HG02884 (cell line): ENCODE results near the gene ARVCF.

Source experiments
- ATAC-seq: cut with Tn5 transposase; IDR thresholded peaks from one replicate; pipeline ENCODE4 v1.9.1; 2021; ENCODE audit warnings: mild to moderate bottlenecking, moderate library complexity; ENCODE audit not compliant: unreplicated experiment

The ARVCF gene

DNA sequence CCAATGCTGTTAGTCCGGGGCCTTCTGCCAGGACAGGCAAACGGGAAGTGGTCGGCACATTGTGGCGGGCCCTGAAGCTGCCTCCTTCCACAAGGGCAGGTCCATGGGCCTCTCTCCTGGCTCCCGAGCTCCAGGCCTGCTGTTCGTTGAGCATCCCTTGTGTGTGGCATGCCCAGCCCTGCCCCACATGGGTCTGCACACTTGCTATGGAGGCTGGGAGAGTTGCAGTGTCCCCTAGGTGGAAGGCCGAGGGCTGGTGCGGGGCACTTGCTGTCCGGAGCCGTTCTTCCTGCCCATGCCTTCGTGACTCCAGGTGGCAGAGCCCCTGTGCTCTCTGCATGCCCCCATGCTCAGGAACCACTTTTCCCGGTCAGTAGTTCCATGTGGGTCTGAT, 37.4 kb upstream of the ARVCF start:
- no peak for ATAC-seq

DNA sequence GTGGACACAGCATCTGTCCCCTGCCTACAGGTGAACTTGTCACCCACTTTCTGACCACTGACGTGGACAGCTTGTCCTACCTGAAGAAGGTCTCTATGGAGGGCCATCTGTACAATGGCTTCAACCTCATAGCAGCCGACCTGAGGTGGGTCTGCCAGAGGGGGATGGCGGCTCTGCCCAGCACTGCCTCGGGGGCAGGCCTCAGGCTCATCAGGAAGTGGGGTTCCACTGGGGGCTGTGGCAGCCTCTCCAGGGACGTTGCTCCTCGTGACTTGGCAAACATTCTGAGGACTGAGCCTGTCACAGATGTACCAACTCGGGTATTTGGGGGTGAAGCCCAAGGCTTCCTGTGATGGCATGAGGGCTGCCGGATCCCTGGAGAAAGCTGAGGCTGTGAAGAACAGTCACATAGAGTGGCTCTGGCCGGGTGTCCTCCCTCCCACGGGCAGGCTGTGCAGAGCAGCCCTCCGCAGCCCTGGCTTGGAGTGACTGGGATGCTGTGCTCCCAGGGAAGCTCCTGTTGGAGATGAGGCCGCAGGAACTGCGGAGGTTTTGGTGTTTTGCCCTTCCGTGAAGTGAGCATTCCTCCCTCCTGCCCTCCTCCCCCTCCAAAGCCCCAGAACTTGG, 36.9 kb upstream of the ARVCF start:
- no peak for ATAC-seq

DNA sequence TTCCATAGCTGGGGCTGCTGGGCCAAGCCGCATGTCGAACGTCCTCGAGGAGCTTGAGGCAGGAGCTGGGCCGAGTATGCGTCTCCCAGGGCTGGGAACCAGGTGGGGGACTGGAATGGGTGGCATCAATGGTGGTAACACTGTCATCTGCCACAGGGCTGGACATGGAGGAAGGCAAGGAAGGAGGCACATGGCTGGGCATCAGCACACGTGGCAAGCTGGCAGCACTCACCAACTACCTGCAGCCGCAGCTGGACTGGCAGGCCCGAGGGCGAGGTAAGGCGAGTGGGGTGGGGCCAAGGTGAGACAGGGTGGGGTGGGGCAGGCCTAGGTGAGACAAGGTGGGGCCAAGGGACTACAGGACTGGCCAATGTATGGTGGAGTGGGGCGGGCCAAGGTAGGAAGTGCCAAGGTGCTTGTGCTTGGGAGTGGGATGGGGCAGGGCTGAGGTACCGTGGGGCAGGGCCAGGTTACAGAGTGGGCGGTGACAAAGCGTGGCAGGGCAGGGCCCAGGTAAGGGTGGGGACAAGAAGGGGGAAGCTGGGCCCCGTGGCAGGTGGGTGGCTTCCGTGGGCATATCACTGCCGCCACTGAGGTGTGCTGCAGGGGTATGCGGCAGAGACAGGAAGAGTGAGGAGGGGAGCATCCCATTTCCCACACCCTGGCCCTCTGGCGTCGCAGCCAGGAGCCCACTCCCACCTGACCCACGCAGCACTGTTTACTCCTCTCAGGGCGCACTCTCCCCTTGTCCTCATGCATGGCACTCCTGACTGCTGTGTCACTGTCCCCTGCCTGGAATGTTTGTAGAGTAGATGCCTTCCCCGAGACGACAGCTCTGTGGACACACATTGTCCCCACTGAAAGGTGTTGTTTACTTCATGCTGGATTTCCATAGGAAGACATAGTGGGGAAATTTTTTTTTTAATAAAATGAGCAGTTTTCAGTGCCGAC, 36.0 kb upstream of the ARVCF start:
- no peak for ATAC-seq

DNA sequence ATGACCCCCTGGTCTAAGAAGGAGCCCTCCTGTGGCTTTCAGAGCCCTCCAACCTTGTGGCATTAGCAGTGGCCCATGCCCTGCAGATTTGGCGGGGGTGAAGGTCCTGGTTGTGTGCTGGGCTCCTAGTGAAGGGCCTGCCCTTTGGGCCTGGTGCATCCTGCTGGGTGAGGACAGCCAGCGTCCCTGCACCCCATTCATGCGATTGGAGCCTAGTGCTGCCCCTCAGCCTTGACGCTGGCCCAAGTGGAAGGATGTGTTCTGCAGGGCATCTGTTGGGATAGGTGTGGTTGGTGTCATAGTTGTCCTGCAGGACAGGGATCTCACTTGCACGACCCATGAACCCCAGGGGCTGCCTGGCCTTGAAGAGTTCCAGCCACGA, 35.3 kb upstream of the ARVCF start:
- no peak for ATAC-seq

DNA sequence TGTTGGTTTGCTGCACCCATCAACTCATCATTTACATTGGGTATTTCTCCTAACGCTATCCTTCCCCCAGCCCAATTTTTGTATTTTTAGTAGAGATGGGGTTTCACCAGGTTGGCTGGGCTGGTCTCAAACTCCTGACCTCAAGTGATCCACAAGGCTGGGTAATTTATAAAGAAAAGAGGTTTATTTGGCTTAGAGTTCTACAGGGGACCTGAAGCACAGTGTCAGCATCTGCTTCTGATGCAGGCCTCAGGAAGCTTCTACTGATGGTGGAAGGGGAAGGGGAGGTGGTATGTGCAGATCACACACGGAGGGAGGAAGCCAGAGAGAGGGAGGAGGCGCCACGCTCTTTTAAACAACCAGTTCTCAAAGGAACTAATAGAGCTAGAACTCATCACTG, 30.1 kb upstream of the ARVCF start:
- ATAC-seq, result no peak

DNA sequence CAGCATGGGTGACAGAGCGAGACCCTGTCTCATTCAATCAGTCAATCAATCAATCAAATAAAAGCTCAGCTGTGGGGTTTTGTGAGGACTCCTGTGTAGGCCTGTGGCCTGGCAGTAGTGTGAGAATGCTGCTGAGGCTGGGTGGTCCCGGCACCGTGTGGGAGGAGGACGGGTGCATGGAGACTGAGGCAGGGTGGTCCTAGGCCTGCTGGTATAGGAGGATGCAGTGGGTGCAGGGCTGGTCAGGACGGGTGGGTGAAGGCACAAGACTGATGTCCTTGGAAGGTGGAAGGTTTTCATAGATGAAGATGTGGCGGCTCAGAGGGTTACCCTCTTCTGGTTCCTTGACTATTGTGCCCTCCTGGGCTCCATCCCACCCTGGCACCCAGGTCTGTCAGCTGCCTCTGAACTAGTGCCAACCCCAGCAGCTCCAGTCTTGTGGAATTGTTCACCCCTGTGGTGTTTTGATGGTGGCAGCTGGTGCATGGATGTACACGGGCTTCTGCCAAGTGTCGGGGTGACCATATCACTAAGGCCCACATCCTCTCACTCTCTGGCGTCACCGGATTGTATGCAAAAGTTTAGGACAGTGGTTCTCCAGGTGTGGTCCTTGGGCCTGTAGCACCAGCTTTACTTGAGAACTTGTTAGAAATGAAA, 28.0 kb upstream of the ARVCF start:
- ATAC-seq, result no peak

DNA sequence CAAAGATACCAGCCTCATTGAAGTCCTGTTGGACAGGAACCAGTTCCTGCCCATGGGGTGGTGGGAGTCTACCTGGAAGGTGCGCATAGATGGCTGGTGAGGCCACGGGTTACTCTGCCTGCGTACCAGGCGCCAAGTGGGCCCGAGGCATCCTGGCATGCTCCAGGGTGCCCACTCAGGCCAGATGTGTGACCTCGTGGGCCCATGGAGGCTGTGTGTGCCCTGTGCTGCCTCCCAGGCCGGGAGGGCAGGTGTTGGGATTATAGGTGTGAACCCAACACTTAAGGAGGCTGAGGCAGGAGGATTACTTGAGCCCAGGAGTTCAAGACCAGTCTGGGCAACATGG, 27.3 kb upstream of the ARVCF start:
- no peak for ATAC-seq

DNA sequence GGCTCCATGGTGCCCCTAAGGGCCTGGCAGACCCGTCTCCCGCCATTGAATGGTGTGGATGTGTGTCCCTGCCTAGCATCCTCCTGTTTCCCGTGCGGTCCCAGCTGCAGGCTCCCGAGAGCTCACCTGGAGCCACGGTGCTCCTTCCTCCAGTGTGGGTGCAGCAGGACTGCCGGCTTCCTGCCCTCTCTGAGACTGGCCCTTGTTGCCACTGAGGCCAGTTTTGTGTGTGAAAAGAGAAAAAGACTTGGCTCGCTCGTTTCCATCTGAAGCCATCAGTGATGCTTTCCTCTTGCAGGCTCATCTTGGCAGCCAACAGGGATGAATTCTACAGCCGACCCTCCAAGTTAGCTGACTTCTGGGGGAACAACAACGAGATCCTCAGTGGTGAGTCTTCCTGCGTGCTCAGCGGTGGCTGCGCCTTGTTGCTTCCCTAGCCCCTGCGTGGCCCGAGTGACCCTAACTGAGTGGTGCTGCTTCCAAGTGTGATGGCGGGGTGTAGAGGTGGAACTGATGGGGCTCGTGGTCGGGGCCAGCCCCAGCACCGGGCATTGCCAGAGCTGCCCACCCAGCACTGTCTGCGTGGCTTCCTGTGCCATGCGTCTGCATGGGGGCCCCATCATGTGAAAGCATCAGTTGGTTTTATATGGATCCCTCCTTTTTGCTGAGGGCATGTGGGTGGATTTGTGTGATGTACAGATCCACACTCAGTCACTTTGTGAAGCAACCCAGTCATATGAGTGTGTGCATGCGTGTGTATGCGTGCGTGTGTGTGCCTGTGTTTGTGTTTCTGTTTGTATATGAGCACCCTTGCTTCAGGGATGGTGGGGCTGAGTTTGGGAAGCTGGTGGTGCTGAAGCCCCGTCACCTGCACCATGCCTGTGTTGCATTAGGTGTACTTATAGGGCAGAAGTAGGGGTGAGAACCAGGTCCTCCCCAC, 26.7 kb upstream of the ARVCF start:
- no peak for ATAC-seq

DNA sequence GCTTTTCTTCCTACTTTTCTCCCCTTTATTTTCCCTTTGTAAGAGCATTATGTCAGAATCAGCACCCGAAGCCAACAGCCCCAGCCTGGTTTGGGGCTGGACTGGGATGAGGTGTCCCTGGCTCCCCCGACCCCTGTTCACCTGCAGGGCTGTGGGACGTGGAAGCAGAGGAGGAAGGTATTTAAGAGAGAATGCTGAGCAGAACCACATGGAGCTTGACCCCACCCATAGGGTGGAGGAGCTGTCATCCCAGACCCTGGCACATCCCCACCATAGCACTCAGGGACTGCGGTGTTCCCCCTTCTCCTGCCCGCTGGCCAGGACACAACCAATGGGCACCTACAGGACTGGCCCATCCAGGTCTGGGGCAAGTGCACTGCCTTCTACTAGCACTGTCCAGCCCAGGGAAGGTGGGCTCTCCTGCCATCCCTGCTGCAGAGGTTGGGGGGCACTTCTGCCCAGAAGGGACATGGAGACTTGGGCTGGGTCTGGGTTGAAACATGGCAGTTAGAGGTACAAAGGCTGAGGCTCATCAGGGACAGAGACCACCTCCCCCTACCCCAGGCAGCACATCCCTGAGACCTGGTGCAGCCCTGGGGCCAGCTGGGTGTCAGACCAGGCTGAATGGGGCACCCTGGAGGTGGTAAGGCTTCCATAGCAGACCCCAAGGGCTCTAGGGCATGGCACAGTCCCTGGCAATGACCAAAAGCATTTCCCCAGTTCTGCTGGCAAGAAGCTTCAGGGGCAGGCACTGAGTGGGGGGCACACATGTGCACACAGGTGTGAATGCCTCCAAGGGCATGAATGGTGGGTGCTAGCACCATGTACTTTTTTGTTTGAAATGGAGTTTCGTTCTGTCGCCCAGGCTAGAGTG, 23.9 kb upstream of the ARVCF start:
- ATAC-seq, result no peak

DNA sequence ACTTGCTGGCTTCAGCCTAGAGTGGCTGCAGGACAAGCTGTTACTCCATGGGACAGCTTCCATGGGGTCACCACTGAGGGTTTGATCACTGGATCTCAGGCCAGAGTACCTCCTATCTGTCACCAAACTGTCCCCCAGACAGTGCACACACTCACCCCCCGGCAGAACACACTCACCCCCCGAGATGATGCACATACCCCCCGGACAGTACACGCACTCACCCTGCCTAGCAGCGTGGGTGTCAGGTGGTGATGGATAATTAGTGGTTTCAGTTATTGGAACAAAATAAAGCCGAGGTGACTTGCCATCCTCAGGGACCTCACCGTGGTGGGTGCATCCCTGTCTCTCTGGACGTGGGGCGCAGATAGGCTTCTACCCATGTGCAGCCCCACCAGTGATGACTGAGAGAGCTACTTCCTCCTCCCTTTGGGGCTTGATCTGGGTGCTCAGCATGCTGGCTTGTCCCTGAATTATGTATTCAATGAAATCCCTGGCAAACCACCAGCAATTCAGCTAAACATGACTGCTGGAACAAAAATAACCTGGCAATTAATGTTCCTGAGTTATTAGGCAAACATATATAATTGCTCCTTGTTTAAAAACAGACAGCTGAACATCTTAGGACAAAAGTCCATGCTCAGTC, 23.2 kb upstream of the ARVCF start:
- ATAC-seq, result no peak

DNA sequence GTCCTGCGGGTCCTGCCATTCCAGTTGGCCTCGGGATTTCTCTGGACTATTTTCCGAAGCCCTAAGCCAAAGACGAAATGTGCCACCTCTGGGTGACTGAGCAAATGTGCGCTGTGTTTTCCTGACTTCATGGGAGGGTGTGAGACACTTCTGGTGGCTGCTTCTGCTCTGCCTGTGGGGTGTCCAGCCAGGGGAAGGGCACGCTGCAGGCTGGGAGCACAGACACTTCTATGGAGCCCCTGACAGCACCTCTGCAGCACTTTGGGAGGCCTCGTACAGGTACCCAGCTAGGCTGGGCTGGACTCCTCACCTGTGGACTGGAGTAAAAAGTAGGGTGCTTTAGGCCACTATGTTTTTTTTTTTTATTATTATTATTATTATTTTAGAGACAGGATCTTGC, 22.0 kb upstream of the ARVCF start:
- ATAC-seq, result no peak

DNA sequence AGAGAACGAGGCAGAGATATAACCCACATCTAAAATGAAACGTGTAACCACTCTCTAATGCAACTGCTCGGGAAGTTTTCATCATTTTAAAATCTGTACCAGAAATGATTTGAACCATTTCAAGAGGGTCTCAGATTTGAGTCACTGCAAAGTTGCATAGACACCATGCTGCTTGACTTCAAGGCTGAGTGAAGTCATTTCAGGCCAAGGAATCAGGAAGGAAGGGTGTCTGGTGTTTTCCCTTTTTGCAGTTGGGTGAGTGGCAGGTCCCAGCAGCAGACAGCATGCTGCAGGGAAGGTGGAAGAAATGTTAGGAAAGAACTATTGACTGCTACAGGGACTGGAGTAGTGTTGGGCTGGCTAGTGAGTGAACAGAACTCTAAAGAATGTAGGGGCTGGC, 20.8 kb upstream of the ARVCF start:
- no peak for ATAC-seq

DNA sequence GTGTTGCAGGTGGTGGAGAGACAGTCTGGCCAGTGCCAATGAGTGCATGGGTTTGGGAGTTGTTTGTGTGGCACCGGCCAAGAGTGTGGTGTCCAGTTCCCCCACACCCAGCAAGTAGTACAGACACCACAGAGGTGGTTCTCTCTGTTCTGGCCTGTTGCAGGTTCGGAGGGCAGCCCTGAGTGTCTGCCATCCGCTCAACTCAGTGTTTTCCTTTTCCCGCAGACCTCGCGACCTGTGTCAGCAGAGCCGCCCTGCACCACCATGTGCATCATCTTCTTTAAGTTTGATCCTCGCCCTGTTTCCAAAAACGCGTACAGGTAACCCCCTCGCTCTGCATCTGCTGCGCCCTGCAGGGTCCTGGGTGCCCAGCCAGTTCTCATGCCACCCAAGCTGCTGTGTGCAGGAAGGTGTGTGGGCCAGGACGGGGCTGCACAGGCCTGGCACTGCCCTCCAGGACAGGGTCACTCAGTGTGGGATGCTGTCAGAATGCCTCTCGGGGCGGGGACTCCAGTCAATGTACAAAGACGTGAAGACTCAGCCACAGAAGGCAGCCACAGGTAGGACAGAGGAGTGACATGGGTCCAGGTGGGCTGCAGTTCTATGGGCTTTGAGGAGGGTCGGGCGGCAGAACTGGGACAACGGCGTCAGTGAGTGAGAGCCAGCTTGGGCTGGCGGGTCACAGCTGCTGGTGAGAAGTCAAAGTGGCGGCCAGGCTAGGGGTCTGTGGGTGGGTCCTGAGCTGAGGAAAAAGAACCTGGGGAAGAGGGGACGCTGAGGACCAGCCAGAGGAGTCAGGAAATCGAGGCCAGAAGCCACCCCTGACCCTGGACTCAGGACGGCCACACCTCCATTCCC, 20.1 kb upstream of the ARVCF start:
- no peak for ATAC-seq

DNA sequence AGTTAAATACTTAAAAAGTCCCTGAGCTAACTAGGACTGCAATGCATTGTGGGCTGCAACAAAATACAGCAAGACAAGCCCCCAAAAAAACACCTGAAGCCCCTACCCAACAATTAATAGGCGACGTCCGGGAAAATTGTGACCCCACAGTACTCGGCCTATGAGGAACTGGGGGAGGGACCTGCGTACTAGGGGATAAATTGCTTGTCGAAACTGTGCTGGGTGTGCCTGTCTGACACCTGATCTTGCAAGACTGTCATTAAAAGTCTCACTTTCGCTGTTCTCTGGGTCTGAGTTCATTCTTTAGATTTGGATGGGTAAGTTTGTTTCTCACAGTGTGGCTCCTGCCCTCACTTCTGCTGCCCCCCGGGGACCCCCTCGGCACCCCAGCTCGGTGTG, 19.5 kb upstream of the ARVCF start:
- no peak for ATAC-seq

DNA sequence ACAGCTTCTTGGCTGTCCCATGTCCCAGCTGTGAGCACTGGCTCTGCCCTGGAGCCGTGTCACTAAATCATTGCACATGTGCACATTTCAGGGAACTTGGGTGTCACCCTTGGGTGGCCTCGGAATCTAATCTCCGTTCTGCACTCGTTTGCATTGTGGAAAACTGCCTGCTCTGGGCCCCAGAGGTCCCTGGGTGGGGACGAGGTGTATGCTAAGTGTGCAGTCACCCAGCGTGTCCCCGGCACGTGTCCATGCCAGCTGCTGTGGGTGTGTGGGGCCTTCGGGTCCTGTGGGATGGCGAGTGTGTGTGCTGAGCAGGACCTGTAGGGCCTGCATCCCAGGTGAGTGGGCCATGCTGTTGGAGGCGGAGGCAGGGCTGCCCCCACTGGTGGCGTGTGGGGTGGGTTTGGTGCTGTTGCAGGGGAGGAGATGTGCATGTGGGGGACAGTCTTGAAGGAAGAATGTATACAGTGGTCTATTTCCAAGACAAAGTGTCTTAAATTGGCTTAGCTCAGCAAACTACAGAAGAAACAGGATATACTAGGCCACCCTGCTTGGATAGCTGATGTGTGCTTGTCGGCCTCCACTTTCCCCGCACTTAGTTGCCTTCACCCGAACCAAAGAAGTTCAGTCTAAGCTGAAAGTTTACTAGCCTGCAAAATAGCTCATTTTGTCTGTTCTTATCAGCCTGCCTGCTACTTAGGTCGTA, 18.9 kb upstream of the ARVCF start:
- ATAC-seq, result no peak

DNA sequence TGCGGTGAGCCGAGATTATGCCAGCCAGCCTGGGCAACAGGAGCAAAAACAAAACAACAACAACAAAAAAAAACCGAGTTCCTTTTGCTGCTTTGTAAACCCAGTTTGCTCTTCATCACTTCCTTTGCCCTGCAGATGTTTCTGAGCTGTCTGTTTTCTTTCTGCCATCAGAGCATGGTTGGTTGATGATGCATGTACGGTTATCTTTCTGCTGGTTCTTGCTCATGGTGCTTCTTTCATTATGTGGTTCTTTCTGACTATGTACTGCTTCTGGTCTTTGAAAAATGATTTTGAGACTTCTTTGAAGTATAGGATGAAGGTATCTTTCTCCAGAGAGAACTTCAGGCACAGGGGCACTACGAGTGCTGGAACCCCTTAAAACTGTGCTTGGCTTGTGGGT, 17.5 kb upstream of the ARVCF start:
- no peak for ATAC-seq

DNA sequence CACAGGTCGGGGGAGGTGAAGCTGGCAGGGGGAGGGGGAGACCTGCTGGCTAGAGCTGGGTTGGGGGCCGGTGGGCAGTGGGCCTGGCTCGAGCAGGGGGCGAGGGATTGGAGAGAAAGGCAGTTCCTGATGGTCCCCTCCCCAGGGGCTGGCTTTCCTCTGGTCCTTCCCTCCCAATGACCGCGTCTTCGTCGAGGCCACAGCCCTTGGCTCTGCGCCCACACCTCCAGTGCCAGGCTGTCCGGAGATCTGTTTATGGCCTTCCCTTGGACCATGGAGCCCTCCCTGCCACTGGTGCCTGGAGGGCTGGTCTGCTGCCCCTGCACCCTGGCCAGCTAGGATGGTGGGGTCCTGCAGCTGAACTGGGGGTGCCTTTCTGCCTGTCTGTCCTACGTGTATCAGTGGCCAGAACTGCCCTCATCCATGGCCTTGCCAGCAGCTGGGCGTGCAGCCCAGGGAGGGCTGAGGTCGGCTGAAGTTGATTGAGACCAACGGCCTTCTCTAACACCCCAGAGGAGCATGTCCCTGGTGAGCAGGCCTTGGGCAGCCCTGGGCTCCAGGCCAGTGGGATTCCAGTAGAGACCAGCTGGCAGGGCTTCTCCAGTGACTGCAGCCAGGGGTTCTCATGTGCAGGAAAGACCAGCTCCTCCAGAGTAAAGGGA, 16.6 kb upstream of the ARVCF start:
- ATAC-seq, result no peak
